Suprapubic skin (tissue), 4 donors: Measurements from ENCODE around the gene RARS2. TPM values are rescaled to one million over a fixed set of nuclear protein-coding genes. Genes with fewer than 3 reads are reported as not detected.

Experiments used
- DNase-seq, 2 donors: peaks; one replicate each; pipeline ENCODE4 v3.0.0-alpha.2; 2019; ENCODE audit warnings: low spot score in 2 of 2
- H3K27ac ChIP-seq: fragments of 200-600 bp; sonication (generic); one replicate; pipeline ENCODE4 v1.5.1; 2019
- H3K27me3 ChIP-seq: fragments of 200-600 bp; sonication (generic); one replicate; pipeline ENCODE4 v1.5.1; 2019
- H3K36me3 ChIP-seq: fragments of 200-600 bp; sonication (generic); one replicate; pipeline ENCODE4 v1.5.1; 2019
- H3K4me1 ChIP-seq: fragments of 200-600 bp; sonication (generic); one replicate; pipeline ENCODE4 v1.5.1; 2019
- H3K4me3 ChIP-seq: fragments of 200-600 bp; sonication (generic); one replicate; pipeline ENCODE4 v1.5.1; 2019; ENCODE audit warnings: mild to moderate bottlenecking
- H3K9me3 ChIP-seq: fragments of 200-600 bp; sonication (generic); one replicate; pipeline ENCODE4 v1.5.1; 2019
- CTCF ChIP-seq, 2 donors: fragments of 200-600 bp in 1 of 2; fragments of 450-650 bp in 1 of 2; sonication (generic) in 1 of 2; IDR thresholded peaks; one replicate each; pipeline ENCODE4 v1.5.1; 2016 to 2019; ENCODE audit warnings: antibody characterized with exemption in 2 of 2, mild to moderate bottlenecking in 1 of 2, moderate library complexity in 1 of 2
- EP300 ChIP-seq: sonication (generic); formaldehyde crosslinking; IDR thresholded peaks from one replicate; pipeline ENCODE4 v1.6.1; 2017; ENCODE audit warnings: antibody characterized with exemption
- POLR2A ChIP-seq, 2 donors: fragments of 450-650 bp; IDR thresholded peaks; one replicate each; pipeline ENCODE4 v1.6.1; 2017; ENCODE audit warnings: antibody characterized with exemption in 2 of 2, mild to moderate bottlenecking in 2 of 2, moderate library complexity in 2 of 2
- POLR2AphosphoS5 ChIP-seq, 3 donors: sonication (generic); formaldehyde crosslinking; IDR thresholded peaks; one replicate each; pipeline ENCODE4 v1.6.1; 2017; ENCODE audit warnings: antibody characterized with exemption in 3 of 3
- WGBS: methylation state at CpG from one replicate; pipeline ENCODE4 v1.1.5; 2018; 5-methylcytosine and 5-hydroxymethylcytosine counted together
- total RNA-seq, 4 donors: library from RNA; depleted of rRNA; stranded (reverse); fragments of >200 nt; gene quantifications; one replicate each; pipeline ENCODE4 v1.1.0, GENCODE V29; 2016

RARS2 gene
- total RNA-seq, 4 donors from 2014 or later = 16.4 to 29.6 (median 19.7) TPM

GRCh38 chr6:87518453-87518852, 71.3 kb downstream of the RARS2 start:
- 78% methylated on average over 8 of the region's 8 CpGs for WGBS
- no peaks in the 10 kb centered on the region for H3K27me3 ChIP-seq
- TF ChIP-seq EP300 (no peak), POLR2AphosphoS5 (IDR thresholded peaks at IDR 0.05) (no peak), POLR2A (IDR thresholded peaks at IDR 0.05) (no peak), CTCF (IDR thresholded peaks at IDR 0.05) (no peak)
- no peak overlapping the region for H3K4me3 ChIP-seq
- H3K27ac ChIP-seq = no peak overlapping the region
- peaks cover 71% of the 10 kb centered on the region for H3K36me3 ChIP-seq
- no peaks in the 10 kb centered on the region for H3K4me1 ChIP-seq
- DNase-seq = no peak
- H3K9me3 ChIP-seq = no peaks in the 10 kb centered on the region

DNA sequence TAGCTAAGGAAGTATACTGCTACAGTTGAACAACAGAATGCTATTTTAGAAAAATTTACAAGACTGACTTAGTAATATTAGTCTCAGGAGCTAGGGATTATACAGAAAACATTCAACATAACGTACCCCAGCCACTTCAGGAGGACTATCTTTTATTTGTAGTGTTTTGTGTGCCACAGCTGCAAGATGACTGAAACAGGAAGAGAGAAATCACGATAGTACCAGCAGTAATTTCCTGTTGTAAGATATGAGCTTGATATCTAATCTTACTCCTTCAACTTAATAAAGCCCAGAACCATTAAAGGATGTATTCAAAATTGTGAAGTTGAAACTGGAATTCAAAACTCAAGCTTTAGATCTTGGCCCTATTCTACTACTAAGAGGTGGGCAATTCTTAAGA, 75.0 kb downstream of the RARS2 start:
- peaks cover 89% of the 10 kb centered on the region for H3K36me3 ChIP-seq
- TF ChIP-seq POLR2A (IDR thresholded peaks at IDR 0.05) = no peak
- no peak for TF ChIP-seq CTCF (IDR thresholded peaks at IDR 0.05)
- TF ChIP-seq EP300 = no peak
- TF ChIP-seq POLR2AphosphoS5 (IDR thresholded peaks at IDR 0.05) = no peak
- H3K4me3 ChIP-seq = no peak overlapping the region
- H3K4me1 ChIP-seq = no peaks in the 10 kb centered on the region
- no peaks in the 10 kb centered on the region for H3K27me3 ChIP-seq
- WGBS = 64% methylated on average over 2 of the region's 2 CpGs
- no peak for DNase-seq
- no peak overlapping the region for H3K27ac ChIP-seq
- H3K9me3 ChIP-seq = no peaks in the 10 kb centered on the region

DNA sequence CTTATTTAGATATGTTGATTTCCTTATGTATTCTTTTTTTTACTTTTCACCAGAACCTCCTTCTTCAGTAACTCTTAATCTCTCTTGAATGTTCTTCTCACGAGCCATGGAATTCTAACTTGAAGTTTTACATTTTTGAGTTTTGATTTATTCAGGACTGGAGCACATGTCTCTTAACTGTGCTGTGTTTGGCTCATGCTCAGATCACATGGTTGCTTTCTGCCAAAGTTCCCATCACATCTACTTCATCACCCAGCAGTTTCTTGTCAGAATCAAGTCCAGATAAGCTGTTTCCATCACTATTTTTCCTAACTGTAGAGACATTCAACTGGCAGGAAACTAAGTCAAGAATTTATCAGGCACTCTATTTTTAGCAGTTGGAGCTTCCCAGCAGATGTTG, 85.3 kb downstream of the RARS2 start:
- no peaks in the 10 kb centered on the region for H3K4me1 ChIP-seq
- H3K36me3 ChIP-seq = peaks cover 51% of the 10 kb centered on the region
- H3K27me3 ChIP-seq = no peaks in the 10 kb centered on the region
- no peak overlapping the region for H3K27ac ChIP-seq
- 59% methylated on average over 1 of the region's 1 CpG for WGBS
- TF ChIP-seq POLR2AphosphoS5 (IDR thresholded peaks at IDR 0.05) (no peak), CTCF (IDR thresholded peaks at IDR 0.05) (no peak), POLR2A (IDR thresholded peaks at IDR 0.05) (no peak), EP300 (no peak)
- no peak overlapping the region for H3K4me3 ChIP-seq
- no peak for DNase-seq
- no peaks in the 10 kb centered on the region for H3K9me3 ChIP-seq

- no peak for DNase-seq
- no peak overlapping the region for H3K4me3 ChIP-seq
- no peaks in the 10 kb centered on the region for H3K27me3 ChIP-seq
- 94% methylated on average over 6 of the region's 6 CpGs for WGBS
- H3K27ac ChIP-seq = no peak overlapping the region
- TF ChIP-seq POLR2A (IDR thresholded peaks at IDR 0.05) (no peak), EP300 (no peak), POLR2AphosphoS5 (IDR thresholded peaks at IDR 0.05) (no peak), CTCF (IDR thresholded peaks at IDR 0.05) (no peak)
- no peaks in the 10 kb centered on the region for H3K9me3 ChIP-seq
- H3K36me3 ChIP-seq = peaks cover 38% of the 10 kb centered on the region
- no peaks in the 10 kb centered on the region for H3K4me1 ChIP-seq
These were observed 87.8 kb downstream of the RARS2 start for GRCh38 chr6:87501809-87502572.

DNA sequence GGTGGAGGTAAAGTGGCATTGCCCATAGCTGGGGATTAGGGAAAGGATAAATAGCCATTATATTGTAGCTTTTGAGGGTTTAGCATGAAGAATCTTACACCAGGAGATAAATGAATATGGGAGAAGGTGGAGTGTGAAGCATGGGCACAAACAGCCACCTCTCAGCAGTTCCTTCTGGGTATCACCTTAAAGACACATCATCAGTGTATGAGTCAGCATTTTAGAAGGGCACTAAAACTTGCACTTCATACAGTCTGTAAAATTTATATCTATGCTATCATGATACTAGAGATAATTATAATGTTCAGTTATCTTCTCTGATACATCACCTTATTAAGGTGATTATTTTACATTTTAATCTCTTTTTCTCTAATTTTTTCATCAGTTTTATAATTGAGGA, 91.7 kb downstream of the RARS2 start:
- H3K9me3 ChIP-seq = no peaks in the 10 kb centered on the region
- H3K27me3 ChIP-seq = no peaks in the 10 kb centered on the region
- no peak for DNase-seq
- no peak for TF ChIP-seq EP300
- no peak for TF ChIP-seq POLR2AphosphoS5 (IDR thresholded peaks at IDR 0.05)
- TF ChIP-seq POLR2A (IDR thresholded peaks at IDR 0.05) = no peak
- no peak for TF ChIP-seq CTCF (IDR thresholded peaks at IDR 0.05)
- no peaks in the 10 kb centered on the region for H3K4me1 ChIP-seq
- H3K27ac ChIP-seq = no peak overlapping the region
- peaks cover 22% of the 10 kb centered on the region for H3K36me3 ChIP-seq
- H3K4me3 ChIP-seq = no peak overlapping the region
